Islet of Langerhans (tissue), 1 donor: ENCODE measurements around the gene NELFE.
"Not testable (repeated sequence)": the region's sequence is repeated elsewhere in the genome, so short reads cannot be mapped to it uniquely, and the experiment has no call there.

Experiments
- FAIRE-seq: peaks from one replicate; lab custom pipeline; 2011; peaks lifted over from hg19 to GRCh38; lab: Jason Lieb, UNC

The NELFE gene

GRCh38 chr6:31915756-31916155 is 43.0 kb downstream of the NELFE start:
- FAIRE-seq, result no peak

- FAIRE-seq, result no peak
Measured at GRCh38 chr6:31915351-31915750, 43.4 kb downstream of the NELFE start.

GRCh38 chr6:31911826-31912585 is 46.8 kb downstream of the NELFE start:
- no peak for FAIRE-seq

- not testable (repeated sequence) for FAIRE-seq
Measured at GRCh38 chr6:31909298-31909697, 49.5 kb downstream of the NELFE start.

- FAIRE-seq, result no peak
Measured at GRCh38 chr6:31908791-31909190, 50.0 kb downstream of the NELFE start.

GRCh38 chr6:31908255-31908654 is 50.5 kb downstream of the NELFE start:
- FAIRE-seq, result not testable (repeated sequence)

- FAIRE-seq, result no peak
Measured at GRCh38 chr6:31907158-31907813, 51.5 kb downstream of the NELFE start.

GRCh38 chr6:31906727-31907126 is 52.0 kb downstream of the NELFE start:
- not testable (repeated sequence) for FAIRE-seq

- no peak for FAIRE-seq
Measured at GRCh38 chr6:31906122-31906521, 52.6 kb downstream of the NELFE start.

- FAIRE-seq, result no peak
Measured at GRCh38 chr6:31905041-31905440, 53.7 kb downstream of the NELFE start.

GRCh38 chr6:31903957-31904356 is 54.8 kb downstream of the NELFE start:
- FAIRE-seq, result no peak
